Activated CD4-positive, alpha-beta memory T cell treated with anti-CD3 and anti-CD28 coated beads for 36 hours (primary cell): ENCODE measurements around the gene ZNF106. TPM values are rescaled to one million over a fixed set of nuclear protein-coding genes. Genes with fewer than 3 reads are reported as not detected.

Experiments used
- CTCF ChIA-PET: fragments of 350-600 bp; sonication (Branson Sonifier 250); formaldehyde crosslinking; loops from one replicate; lab custom pipeline; 2021; ENCODE audit warnings: antibody characterized with exemption, inconsistent platforms; lab: Charles Lee
- POLR2A ChIA-PET: fragments of 350-600 bp; sonication (Branson Sonifier 250); formaldehyde crosslinking; loops from one replicate; lab custom pipeline; 2021; ENCODE audit warnings: antibody characterized with exemption; lab: Charles Lee
- DNase-seq: peaks from one replicate; pipeline ENCODE4 v3.0.0-alpha.2; 2020
- H3K27ac Mint-ChIP-seq: one replicate; pipeline ENCODE4 v1.8.0; 2021; ENCODE audit warnings: mixed read lengths
- H3K27me3 Mint-ChIP-seq: one replicate; pipeline ENCODE4 v1.8.0; 2021; ENCODE audit warnings: mixed read lengths
- H3K36me3 Mint-ChIP-seq: one replicate; pipeline ENCODE4 v1.8.0; 2021; ENCODE audit warnings: mixed read lengths
- H3K4me1 Mint-ChIP-seq: one replicate; pipeline ENCODE4 v1.8.0; 2021; ENCODE audit warnings: low read depth, mixed read lengths
- H3K4me3 Mint-ChIP-seq: one replicate; pipeline ENCODE4 v1.8.0; 2021; ENCODE audit warnings: mild to moderate bottlenecking, mixed read lengths
- H3K9me3 Mint-ChIP-seq: one replicate; pipeline ENCODE4 v1.8.0; 2021; ENCODE audit warnings: mixed read lengths
- intact Hi-C: fragments of 100-400 bp; cut with micrococcal nuclease; formaldehyde crosslinking; loops from one replicate; pipeline ENCODE4 v1.15.1; 2023
- total RNA-seq, 2 experiments: library from RNA; stranded (reverse); gene quantifications; one replicate each; pipeline ENCODE4 v1.2.3, GENCODE V29; 2021

ZNF106 gene
- total RNA-seq, 2 experiments from 2014 or later = 47.1 to 48.0 TPM

DNA sequence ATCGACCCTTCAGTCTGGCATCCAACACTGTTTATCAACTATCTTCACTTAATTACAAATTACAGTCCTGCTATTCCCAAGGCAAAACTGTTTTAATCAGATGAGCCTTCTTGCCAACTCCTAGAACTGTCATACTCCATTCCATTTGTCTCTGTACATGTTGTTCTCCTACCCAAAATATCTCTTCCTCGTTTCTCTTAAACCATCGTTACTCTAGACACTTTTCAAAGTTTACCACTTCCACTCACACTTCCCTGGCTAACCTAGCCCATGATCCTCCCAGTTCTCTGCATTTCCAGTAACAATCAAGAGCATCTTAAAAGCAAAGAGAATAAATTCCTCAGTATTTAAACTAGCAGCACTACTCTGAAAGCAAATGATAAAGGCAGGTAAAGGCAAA lies 19.9 kb downstream of the ZNF106 start:
- Mint-ChIP-seq H3K36me3 (peaks cover 7% of the 10 kb centered on the region), H3K27ac (no peak overlapping the region), H3K9me3 (no peaks in the 10 kb centered on the region), H3K27me3 (no peaks in the 10 kb centered on the region), H3K4me3 (no peak overlapping the region), H3K4me1 (peaks cover 8% of the 10 kb centered on the region)
- ChIA-PET CTCF (interaction anchor here (0.6 to 2.0 kb wide), 7 partner anchors 12 to 817 kb away, joined by 3 to 9 read pairs (median 3); no protein-coding TSS in a partner anchor), POLR2A (no interaction called here)
- DNase-seq = no peak
- intact Hi-C loops = no loop called here

DNA sequence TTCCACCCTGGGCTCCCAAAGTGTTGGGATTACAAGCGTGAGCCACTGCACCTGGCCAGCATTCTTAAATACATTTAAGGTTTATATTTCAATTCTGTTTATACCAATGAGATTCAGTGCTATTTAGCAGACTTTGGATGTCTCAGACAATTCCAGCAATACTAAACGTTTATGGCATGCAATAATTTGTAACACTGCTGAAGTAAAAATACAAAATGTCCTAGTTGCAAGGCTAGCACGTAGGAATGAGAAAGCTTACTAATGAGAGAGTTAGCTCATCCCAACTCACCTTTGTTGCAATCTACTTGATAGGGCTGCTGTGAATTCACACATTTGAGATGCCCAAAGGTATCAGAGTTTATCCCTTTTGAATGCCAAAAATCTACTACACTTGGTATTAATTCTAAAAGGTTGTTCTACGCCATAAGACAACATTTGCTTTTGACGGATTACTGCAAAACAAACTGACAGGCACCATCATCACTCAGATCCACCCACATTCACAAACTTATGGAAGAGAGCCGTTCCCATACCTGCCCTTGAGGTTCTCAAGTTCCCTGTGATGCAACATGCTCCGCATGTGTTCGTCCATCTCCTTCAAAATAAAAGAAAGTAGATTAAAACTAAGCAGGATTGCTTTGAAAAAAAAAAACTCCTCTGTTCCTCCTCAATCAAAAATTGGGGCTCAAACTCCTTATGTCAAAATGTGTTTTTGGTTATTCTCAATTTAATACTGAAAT lies 25.3 kb downstream of the ZNF106 start:
- Mint-ChIP-seq H3K27ac (no peak overlapping the region), H3K4me3 (no peak overlapping the region), H3K36me3 (peaks cover 11% of the 10 kb centered on the region), H3K9me3 (no peaks in the 10 kb centered on the region), H3K4me1 (no peaks in the 10 kb centered on the region), H3K27me3 (no peaks in the 10 kb centered on the region)
- no peak for DNase-seq
- CTCF ChIA-PET = no interaction called here
- intact Hi-C loops = no loop called here
- POLR2A ChIA-PET = no interaction called here

DNA sequence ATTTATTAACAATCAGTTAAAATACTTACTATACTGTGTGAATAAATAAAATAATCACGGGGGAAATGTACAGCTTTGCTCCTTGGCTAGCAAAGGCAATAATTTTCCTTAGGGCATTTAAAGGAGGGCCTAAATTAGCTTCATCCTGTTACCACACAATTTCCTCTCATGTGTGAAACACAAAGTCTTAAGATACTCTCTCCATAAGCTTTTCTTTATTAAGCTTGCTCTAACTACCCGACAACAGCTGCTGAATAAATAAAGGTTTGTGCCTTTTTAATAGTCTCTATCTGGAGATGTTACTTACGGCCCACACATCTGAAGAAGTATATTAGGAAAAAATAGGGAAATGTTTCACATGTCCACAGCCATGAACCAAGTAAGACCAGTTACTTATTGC lies 29.7 kb downstream of the ZNF106 start:
- Mint-ChIP-seq H3K4me3 (no peak overlapping the region), H3K4me1 (peaks cover 5% of the 10 kb centered on the region), H3K27ac (no peak overlapping the region), H3K27me3 (no peaks in the 10 kb centered on the region), H3K9me3 (no peaks in the 10 kb centered on the region), H3K36me3 (peaks cover 8% of the 10 kb centered on the region)
- POLR2A ChIA-PET = interaction anchor here (0.6 kb wide), 1 partner anchor 148 kb away, joined by 5 read pairs; no protein-coding TSS in a partner anchor
- DNase-seq = no peak
- intact Hi-C loops = no loop called here
- CTCF ChIA-PET = interaction anchor here (1.0 kb wide), 1 partner anchor 34 kb away, joined by 3 read pairs; the partner anchor contains the start of gene SNAP23

GRCh38 chr15:42457445-42458442 lies 33.2 kb downstream of the ZNF106 start:
- Mint-ChIP-seq H3K27me3 (no peaks in the 10 kb centered on the region), H3K4me1 (peaks cover 5% of the 10 kb centered on the region), H3K4me3 (no peak overlapping the region), H3K36me3 (no peaks in the 10 kb centered on the region), H3K27ac (no peak overlapping the region), H3K9me3 (no peaks in the 10 kb centered on the region)
- POLR2A ChIA-PET = interaction anchor here (0.6 to 0.7 kb wide), 2 partner anchors 91 to 123 kb away, joined by 3 read pairs; no protein-coding TSS in a partner anchor
- intact Hi-C loops = no loop called here
- CTCF ChIA-PET = no interaction called here
- DNase-seq = no peak

DNA sequence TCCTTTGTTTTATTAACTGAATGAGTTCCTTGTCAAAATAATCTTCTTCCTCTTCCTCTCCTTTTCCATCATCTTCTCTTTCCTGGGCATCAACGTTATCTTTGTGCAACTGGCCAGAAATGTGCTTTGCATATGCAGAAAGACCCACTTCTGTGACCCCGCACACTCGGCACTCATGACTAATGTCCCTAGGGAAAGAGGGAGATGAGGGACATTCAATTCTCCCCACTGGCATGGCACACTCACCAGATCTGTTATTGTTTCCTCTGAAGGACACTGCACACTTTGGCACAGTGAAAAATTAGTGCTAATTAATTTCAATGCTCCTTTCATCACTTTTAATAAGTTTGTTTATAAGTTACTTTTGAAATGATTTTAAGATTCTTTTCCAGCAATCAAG lies 34.0 kb downstream of the ZNF106 start:
- intact Hi-C loops = no loop called here
- Mint-ChIP-seq H3K27me3 (no peaks in the 10 kb centered on the region), H3K4me3 (no peak overlapping the region), H3K36me3 (no peaks in the 10 kb centered on the region), H3K9me3 (no peaks in the 10 kb centered on the region), H3K4me1 (peaks cover 5% of the 10 kb centered on the region), H3K27ac (no peak overlapping the region)
- ChIA-PET CTCF (interaction anchor here (0.7 to 1.2 kb wide), 3 partner anchors 15 to 914 kb away, joined by 3 to 4 read pairs (median 4); partner anchors contain the start of genes GANC, TMEM87A, TUBGCP4 and ZSCAN29), POLR2A (no interaction called here)
- no peak for DNase-seq

GRCh38 chr15:42456531-42456930 lies 34.4 kb downstream of the ZNF106 start:
- Mint-ChIP-seq H3K27ac (no peak overlapping the region), H3K36me3 (peaks cover 3% of the 10 kb centered on the region), H3K27me3 (no peaks in the 10 kb centered on the region), H3K4me1 (peaks cover 5% of the 10 kb centered on the region), H3K9me3 (no peaks in the 10 kb centered on the region), H3K4me3 (no peak overlapping the region)
- intact Hi-C loops = no loop called here
- CTCF ChIA-PET = interaction anchor here (0.7 to 1.2 kb wide), 3 partner anchors 16 to 915 kb away, joined by 3 to 4 read pairs (median 4); partner anchors contain the start of genes GANC, TMEM87A, TUBGCP4 and ZSCAN29
- POLR2A ChIA-PET = no interaction called here
- no peak for DNase-seq

DNA sequence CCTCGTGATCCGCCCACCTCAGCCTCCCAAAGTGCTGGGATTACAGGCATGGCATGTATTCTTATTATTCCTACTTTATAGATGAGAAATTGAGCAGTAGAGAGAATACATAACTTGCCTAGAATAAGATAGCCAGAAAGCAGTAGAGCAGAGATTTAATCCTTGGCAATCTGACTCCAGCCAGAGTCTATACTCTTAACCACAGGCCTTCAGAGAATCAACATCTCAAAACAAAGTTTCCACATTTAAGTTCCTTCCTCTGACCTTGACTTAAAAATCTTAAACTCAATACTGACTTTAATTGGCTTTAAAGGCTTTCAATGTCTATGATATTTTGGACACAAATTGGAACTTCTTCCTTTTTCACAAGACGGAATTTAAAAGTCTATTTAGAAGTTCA lies 37.1 kb downstream of the ZNF106 start:
- no peak for DNase-seq
- peaks cover 7% of the 10 kb centered on the region for H3K4me1 Mint-ChIP-seq
- no peaks in the 10 kb centered on the region for H3K27me3 Mint-ChIP-seq
- no peak overlapping the region for H3K27ac Mint-ChIP-seq
- peaks cover 21% of the 10 kb centered on the region for H3K36me3 Mint-ChIP-seq
- no peak overlapping the region for H3K4me3 Mint-ChIP-seq
- H3K9me3 Mint-ChIP-seq = no peaks in the 10 kb centered on the region
- ChIA-PET POLR2A (no interaction called here), CTCF (no interaction called here)
- intact Hi-C loops = no loop called here

DNA sequence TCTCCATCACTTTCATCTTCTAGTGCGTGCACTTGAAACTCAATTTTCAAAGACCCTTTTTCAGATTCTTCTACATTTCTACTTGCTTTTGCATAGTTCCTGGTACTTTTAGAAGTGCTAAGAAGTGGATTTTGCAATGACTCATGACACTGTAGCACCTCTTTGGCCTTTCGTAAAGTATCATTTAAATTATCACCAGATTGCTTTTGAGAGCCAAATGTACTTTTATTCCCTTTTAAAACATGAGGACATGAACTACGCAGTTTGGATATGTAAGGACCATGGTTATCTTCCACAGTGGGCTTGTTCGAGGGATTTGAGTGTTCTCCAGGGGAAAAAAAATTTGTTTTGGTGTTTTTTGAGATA lies 40.5 kb downstream of the ZNF106 start:
- Mint-ChIP-seq H3K36me3 (peaks cover 29% of the 10 kb centered on the region), H3K9me3 (no peaks in the 10 kb centered on the region), H3K4me3 (no peak overlapping the region), H3K4me1 (peaks cover 2% of the 10 kb centered on the region), H3K27me3 (no peaks in the 10 kb centered on the region), H3K27ac (no peak overlapping the region)
- intact Hi-C loops = no loop called here
- no peak for DNase-seq
- ChIA-PET CTCF (no interaction called here), POLR2A (no interaction called here)

DNA sequence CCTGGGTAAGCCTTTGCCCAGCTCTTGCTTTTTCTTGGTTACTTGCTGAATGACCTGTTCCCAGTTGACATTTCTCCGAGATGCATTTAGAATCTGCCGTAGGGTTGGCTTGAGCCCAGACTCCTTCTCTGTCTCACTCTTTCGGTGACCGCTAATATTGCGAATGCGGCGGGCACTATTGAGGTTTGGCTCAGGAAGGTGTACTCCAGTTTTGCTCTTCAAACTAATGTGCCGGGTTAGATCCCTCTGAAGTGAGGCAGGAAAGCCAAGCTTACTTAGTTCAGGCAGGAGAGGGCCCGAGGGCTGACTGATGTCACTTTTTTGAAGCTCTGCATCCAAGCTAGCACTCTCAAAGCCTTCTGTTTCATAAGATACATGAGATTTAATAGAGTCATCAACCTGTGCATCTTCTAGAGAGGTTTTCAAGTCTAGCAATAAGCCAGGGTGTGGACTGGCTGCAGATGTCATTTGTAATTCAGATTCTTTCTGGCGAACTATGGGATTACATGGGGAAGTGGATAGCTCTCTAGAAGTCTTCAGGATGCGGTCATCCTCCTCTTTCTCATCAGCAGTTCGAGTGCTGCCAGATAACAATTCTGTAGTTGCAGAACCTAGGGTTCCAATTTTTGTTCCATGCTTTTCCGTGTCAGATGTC lies 41.0 kb downstream of the ZNF106 start:
- Mint-ChIP-seq H3K9me3 (no peaks in the 10 kb centered on the region), H3K27ac (no peak overlapping the region), H3K27me3 (no peaks in the 10 kb centered on the region), H3K4me3 (no peak overlapping the region), H3K4me1 (peaks cover 2% of the 10 kb centered on the region), H3K36me3 (peaks cover 33% of the 10 kb centered on the region)
- intact Hi-C loops = no loop called here
- ChIA-PET POLR2A (no interaction called here), CTCF (no interaction called here)
- no peak for DNase-seq

DNA sequence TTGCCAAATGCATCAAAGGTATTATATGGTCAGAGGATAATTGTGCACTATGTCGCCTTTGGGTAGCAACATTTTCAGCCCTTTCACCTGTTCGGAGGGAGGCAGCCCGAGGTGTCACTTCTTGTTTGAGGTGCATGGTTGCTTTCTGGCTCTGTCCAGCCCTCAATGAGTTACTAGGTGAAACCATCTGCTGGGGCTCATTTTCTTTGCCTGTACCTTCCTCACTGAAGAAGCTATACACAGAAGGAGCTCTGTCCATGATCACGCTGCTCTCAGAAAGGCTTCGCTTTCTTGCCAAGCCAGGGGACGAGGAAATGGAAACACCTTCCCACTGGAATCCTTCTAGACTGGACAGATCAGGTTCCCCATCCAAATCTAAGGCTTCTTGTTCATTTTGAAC lies 42.7 kb downstream of the ZNF106 start:
- intact Hi-C loops = no loop called here
- Mint-ChIP-seq H3K4me3 (no peak overlapping the region), H3K27me3 (no peaks in the 10 kb centered on the region), H3K9me3 (no peaks in the 10 kb centered on the region), H3K27ac (no peak overlapping the region), H3K36me3 (peaks cover 39% of the 10 kb centered on the region), H3K4me1 (peaks cover 2% of the 10 kb centered on the region)
- ChIA-PET POLR2A (no interaction called here), CTCF (no interaction called here)
- no peak for DNase-seq

DNA sequence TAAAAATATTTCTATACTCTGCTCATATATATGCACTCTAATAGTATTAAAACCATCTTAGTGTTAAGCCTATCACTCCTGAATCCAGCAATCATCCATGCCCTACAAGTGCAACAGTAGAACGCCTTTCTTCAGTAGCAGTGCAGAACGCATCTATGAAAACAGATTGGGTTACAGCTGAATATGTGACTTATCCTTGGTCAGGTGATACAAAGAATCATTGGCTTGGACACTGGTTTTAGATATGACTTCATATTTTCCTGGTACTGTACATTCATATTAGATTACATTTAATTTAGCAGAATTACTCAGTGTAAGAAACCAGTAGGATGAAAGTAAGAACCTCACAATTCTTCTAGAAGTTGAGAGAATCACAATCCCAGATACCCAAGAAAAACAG lies 43.3 kb downstream of the ZNF106 start:
- no peak overlapping the region for H3K4me3 Mint-ChIP-seq
- H3K36me3 Mint-ChIP-seq = peaks cover 39% of the 10 kb centered on the region
- CTCF ChIA-PET = no interaction called here

More for the DNA sequence above, 43.3 kb downstream of the ZNF106 start:
- intact Hi-C loops = no loop called here
- POLR2A ChIA-PET = no interaction called here
- H3K4me1 Mint-ChIP-seq = peaks cover 2% of the 10 kb centered on the region
- H3K9me3 Mint-ChIP-seq = no peaks in the 10 kb centered on the region
- DNase-seq = no peak
- no peak overlapping the region for H3K27ac Mint-ChIP-seq
- no peaks in the 10 kb centered on the region for H3K27me3 Mint-ChIP-seq
